ENCODE data around the gene RDH11. TPM values are rescaled to one million over a fixed set of nuclear protein-coding genes. Genes with fewer than 3 reads are reported as not detected.

The RDH11 gene
- total RNA-seq, 1 experiment from 2014 or later = 54.6 TPM

DNA sequence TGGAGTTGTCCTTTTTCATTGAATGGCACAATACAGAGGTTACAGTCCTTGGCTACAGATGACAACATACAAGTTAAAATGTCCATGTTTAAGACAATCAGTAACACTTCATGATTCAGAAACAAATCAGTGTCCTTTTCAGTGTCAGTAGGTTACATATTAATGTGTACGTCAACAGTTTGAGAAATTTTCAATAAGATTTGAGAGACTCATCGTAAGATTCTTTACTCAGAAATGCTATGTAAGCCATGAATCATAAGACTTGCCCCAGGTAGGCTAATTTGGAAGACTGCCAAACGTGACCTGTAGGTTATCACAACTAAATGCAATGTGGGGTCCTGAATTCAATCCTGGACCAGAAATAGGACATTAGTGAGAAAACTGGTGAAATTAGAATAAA lies 9.6 kb upstream of the RDH11 start:
- H3K9ac ChIP-seq (ENCODE audit: low read length) = no peak overlapping the region
- H4K20me1 ChIP-seq (ENCODE audit: insufficient read depth) = no peaks in the 10 kb centered on the region
- H3K9me2 ChIP-seq (ENCODE audit: insufficient read depth) = no peaks in the 10 kb centered on the region
- peak overlapping the region; percentile 91 for H2AFZ ChIP-seq (ENCODE audit: low read depth, low read length, poor library complexity, severe bottlenecking)
- no peak overlapping the region for H3K4me2 ChIP-seq (ENCODE audit: low read length)
- no peaks in the 10 kb centered on the region for H3K36me3 ChIP-seq (ENCODE audit: control insufficient read depth in 1 of 2, insufficient read depth in 2 of 2, low read length in 2 of 2)
- no peak overlapping the region for H3K27ac ChIP-seq (ENCODE audit: low read depth, low read length)
- no peaks in the 10 kb centered on the region for H3K79me2 ChIP-seq (ENCODE audit: insufficient read depth, low read length)
- BruUV-seq (replicated peaks) = no TSS peak
- ChIA-PET CTCF (interaction anchor here (0.6 to 5.3 kb wide), 25 partner anchors 8 to 1346 kb away, joined by 3 to 117 read pairs (median 8); partner anchors contain the start of genes ARG2, PIGH, PLEKHH1 and RDH11), POLR2A (interaction anchor here (1.1 to 1.3 kb wide), 2 partner anchors 10 to 61 kb away, joined by 3 to 5 read pairs; partner anchors contain the start of gene RDH11), RAD21 (ENCODE audit: low non-redundant PET in 1 of 2, low total read pairs in 2 of 2, uncharacterized antibody in 2 of 2, unreplicated experiment in 2 of 2) (interaction anchor here (1.0 to 2.1 kb wide), 9 partner anchors 38 to 345 kb away, joined by 3 to 14 read pairs (median 6); partner anchors contain the start of genes ATP6V1D (in 1 of the 2), EIF2S1 (in 1 of the 2) and PLEK2 (in 1 of the 2))
- H3K4me3 ChIP-seq (replicated peaks in 1 of 2; ENCODE audit: low read depth in 1 of 2, low read length in 2 of 2) = no peak overlapping the region
- TF ChIP-seq CEBPB (IDR thresholded peaks at IDR 0.05; ENCODE audit: low read depth) = no peak
- no peak for TF ChIP-seq SIN3A (IDR thresholded peaks at IDR 0.05; ENCODE audit: low read depth)
- no peak for TF ChIP-seq EZH2 (IDR thresholded peaks at IDR 0.05)
- no peak for TF ChIP-seq JUND (IDR thresholded peaks at IDR 0.05)
- no peak for TF ChIP-seq ZNF274 (IDR thresholded peaks at IDR 0.05; ENCODE audit: low read depth, low read length)
- TF ChIP-seq, protein P1, sequence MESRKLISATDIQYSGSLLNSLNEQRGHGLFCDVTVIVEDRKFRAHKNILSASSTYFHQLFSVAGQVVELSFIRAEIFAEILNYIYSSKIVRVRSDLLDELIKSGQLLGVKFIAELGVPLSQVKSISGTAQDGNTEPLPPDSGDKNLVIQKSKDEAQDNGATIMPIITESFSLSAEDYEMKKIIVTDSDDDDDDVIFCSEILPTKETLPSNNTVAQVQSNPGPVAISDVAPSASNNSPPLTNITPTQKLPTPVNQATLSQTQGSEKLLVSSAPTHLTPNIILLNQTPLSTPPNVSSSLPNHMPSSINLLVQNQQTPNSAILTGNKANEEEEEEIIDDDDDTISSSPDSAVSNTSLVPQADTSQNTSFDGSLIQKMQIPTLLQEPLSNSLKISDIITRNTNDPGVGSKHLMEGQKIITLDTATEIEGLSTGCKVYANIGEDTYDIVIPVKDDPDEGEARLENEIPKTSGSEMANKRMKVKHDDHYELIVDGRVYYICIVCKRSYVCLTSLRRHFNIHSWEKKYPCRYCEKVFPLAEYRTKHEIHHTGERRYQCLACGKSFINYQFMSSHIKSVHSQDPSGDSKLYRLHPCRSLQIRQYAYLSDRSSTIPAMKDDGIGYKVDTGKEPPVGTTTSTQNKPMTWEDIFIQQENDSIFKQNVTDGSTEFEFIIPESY (IDR thresholded peaks at IDR 0.05; ENCODE audit: extremely low read depth, insufficient replicate concordance, low read length) = no peak
- no peak for TF ChIP-seq FOSL1 (IDR thresholded peaks at IDR 0.05; ENCODE audit: low read depth)
- no peak for TF ChIP-seq ZFX (IDR thresholded peaks at IDR 0.05)
- no peak for TF ChIP-seq SRF (IDR thresholded peaks at IDR 0.05; ENCODE audit: low read depth)
- TF ChIP-seq, protein P2, sequence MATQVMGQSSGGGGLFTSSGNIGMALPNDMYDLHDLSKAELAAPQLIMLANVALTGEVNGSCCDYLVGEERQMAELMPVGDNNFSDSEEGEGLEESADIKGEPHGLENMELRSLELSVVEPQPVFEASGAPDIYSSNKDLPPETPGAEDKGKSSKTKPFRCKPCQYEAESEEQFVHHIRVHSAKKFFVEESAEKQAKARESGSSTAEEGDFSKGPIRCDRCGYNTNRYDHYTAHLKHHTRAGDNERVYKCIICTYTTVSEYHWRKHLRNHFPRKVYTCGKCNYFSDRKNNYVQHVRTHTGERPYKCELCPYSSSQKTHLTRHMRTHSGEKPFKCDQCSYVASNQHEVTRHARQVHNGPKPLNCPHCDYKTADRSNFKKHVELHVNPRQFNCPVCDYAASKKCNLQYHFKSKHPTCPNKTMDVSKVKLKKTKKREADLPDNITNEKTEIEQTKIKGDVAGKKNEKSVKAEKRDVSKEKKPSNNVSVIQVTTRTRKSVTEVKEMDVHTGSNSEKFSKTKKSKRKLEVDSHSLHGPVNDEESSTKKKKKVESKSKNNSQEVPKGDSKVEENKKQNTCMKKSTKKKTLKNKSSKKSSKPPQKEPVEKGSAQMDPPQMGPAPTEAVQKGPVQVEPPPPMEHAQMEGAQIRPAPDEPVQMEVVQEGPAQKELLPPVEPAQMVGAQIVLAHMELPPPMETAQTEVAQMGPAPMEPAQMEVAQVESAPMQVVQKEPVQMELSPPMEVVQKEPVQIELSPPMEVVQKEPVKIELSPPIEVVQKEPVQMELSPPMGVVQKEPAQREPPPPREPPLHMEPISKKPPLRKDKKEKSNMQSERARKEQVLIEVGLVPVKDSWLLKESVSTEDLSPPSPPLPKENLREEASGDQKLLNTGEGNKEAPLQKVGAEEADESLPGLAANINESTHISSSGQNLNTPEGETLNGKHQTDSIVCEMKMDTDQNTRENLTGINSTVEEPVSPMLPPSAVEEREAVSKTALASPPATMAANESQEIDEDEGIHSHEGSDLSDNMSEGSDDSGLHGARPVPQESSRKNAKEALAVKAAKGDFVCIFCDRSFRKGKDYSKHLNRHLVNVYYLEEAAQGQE (IDR thresholded peaks at IDR 0.05; ENCODE audit: low read depth) = no peak
- no peak for TF ChIP-seq POLR2AphosphoS5 (IDR thresholded peaks at IDR 0.05; ENCODE audit: low read depth, low read length)
- TF ChIP-seq ELF1 (IDR thresholded peaks at IDR 0.05; ENCODE audit: borderline replicate concordance, low read depth) = no peak
- peaks cover 15 to 30% of the 10 kb centered on the region in 2 experiments for H3K4me1 ChIP-seq (ENCODE audit: control insufficient read depth in 1 of 2, insufficient read depth in 2 of 2, low read length in 2 of 2)
- intact Hi-C loops (cut with micrococcal nuclease) = loop anchor here (2.0 to 10.0 kb wide), 4 partner anchors 86 to 1340 kb away; partner anchors contain the start of gene ARG2
- no peak for DNase-seq (ENCODE audit: low read depth, low spot score)
- ATAC-seq = no peak
- peaks cover 5 to 7% of the 10 kb centered on the region in 2 experiments; a peak in 2 of 4 replicates for H3K9me3 ChIP-seq (ENCODE audit: control insufficient read depth in 1 of 2, insufficient read depth in 1 of 2, low read depth in 1 of 2, low read length in 2 of 2)
- no peaks in the 10 kb centered on the region for H3K27me3 ChIP-seq (ENCODE audit: insufficient read depth, low read length)
